22Rv1 (cell line): ENCODE measurements around the gene MTA3.
"Not testable (repeated sequence)": the region's sequence is repeated elsewhere in the genome, so short reads cannot be mapped to it uniquely, and the experiment has no call there.

Experiments used
- H3K27ac ChIP-seq: fragments of 450-650 bp; 2 replicates; pipeline ENCODE4 v1.5.1; 2017
- ZFX ChIP-seq: fragments of 450-650 bp; IDR thresholded peaks from 2 replicates; pipeline ENCODE4 v1.6.1; 2017; ENCODE audit warnings: antibody characterized with exemption, borderline replicate concordance
- TF ChIP-seq, protein P1 (sequence below): fragments of 450-650 bp; IDR thresholded peaks from 2 replicates; pipeline ENCODE4 v1.5.1; 2017; ENCODE audit warnings: mild to moderate bottlenecking

The MTA3 gene

GRCh38 chr2:42624047-42624446 lies 55.6 kb downstream of the MTA3 start:
- TF ChIP-seq, protein P1, sequence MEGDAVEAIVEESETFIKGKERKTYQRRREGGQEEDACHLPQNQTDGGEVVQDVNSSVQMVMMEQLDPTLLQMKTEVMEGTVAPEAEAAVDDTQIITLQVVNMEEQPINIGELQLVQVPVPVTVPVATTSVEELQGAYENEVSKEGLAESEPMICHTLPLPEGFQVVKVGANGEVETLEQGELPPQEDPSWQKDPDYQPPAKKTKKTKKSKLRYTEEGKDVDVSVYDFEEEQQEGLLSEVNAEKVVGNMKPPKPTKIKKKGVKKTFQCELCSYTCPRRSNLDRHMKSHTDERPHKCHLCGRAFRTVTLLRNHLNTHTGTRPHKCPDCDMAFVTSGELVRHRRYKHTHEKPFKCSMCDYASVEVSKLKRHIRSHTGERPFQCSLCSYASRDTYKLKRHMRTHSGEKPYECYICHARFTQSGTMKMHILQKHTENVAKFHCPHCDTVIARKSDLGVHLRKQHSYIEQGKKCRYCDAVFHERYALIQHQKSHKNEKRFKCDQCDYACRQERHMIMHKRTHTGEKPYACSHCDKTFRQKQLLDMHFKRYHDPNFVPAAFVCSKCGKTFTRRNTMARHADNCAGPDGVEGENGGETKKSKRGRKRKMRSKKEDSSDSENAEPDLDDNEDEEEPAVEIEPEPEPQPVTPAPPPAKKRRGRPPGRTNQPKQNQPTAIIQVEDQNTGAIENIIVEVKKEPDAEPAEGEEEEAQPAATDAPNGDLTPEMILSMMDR: no peak
- no peak for TF ChIP-seq ZFX
- H3K27ac ChIP-seq: no peak overlapping the region

DNA sequence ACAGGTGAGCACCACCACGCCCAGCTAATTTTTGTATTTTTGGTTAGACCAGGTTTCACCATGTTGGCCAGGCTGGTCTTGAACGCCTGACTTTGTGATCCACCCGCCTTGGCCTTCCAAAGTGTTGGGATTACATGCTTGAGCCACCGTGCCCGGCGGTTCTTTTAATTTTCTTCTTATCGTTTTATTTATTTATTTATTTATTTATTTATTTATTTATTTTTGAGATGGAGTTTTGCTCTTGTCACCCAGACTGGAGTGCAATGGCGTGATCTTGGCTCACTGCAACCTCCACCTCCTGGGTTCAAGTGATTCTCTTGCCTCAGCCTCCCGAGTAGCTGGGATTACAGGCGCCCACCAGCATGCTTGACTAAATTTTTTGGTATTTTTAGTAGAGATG lies 59.6 kb downstream of the MTA3 start:
- not testable (repeated sequence) for H3K27ac ChIP-seq

DNA sequence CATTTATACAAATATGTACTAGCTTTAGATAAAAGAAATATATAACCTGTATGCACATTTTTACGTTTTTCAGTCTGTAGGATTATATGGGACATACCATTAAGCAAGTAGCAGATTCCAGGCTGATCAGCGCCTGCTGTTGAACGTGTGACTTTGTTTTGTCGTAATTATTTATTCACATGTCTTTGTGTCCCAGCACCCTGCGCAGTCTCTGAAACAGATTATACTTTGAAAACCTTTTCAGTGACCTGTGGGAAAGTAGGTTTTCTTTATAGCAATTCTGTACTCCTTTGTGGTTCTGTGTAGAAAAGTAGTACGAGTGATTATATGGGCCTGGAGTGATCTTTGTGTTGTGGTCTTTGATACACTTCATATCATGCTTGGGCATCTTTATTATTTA lies 68.5 kb downstream of the MTA3 start:
- TF ChIP-seq, protein P1: no peak
- TF ChIP-seq ZFX: no peak
- H3K27ac ChIP-seq: no peak overlapping the region

- no peak overlapping the region for H3K27ac ChIP-seq
- no peak for TF ChIP-seq ZFX
- TF ChIP-seq, protein P1: no peak
Observed at GRCh38 chr2:42638080-42638784, 69.8 kb downstream of the MTA3 start.

DNA sequence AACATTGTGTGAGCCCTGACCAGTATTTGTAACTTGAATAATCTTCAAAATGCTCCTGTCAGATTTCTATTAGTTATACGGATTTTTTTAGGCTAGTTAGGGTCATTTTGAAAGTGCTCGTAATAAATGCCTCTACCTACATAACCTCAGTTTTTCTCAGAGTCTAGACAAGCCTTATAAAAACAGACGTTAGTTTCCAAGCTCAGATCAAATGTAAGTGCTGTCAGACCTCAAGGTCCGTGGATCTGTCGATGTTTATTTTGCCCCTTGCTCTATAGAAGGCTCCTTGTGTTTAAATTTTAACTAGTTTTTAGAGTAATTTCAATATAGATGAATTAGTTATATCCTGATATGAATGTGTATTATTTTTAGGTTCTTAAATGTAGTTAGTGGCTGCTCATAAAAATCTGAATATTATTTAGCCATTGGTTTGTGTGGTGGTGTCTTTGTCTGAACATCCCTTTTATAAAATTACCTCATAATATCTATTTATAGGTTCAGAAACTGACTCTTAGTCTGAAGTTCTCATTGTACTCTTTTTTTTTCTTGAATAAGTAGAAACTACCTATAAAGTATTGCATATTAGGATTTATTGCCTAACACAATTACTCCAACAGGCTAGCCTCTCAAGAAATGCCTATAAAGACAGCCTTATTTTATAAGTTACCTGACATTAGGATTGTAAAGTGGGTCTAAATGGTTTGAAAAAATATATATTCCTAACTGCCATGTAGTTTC lies 71.1 kb downstream of the MTA3 start:
- no peak for TF ChIP-seq ZFX
- TF ChIP-seq, protein P1: no peak
- no peak overlapping the region for H3K27ac ChIP-seq

GRCh38 chr2:42640261-42640660 lies 71.8 kb downstream of the MTA3 start:
- TF ChIP-seq ZFX: no peak
- TF ChIP-seq, protein P1: no peak
- H3K27ac ChIP-seq: no peak overlapping the region

GRCh38 chr2:42642371-42642770 lies 73.9 kb downstream of the MTA3 start:
- H3K27ac ChIP-seq: not testable (repeated sequence)

DNA sequence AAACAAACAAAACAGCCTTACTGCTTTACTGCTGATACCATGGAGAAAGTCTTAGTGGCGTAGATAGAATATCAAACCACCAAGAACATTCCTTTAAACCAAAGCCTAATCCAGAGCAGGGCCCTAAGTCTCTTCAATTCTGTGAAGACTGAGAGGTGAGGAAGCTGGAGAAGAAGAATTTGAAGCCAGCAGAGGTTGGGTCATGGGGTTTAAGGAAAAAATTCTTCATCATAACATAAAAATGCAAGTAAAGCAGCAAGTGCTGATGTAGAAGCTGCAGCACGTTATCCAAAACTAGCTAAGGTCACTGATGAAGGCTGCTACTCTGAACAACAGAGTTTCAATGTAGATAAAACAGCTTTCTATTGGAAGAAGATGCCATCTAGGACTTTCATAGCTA lies 77.1 kb downstream of the MTA3 start:
- TF ChIP-seq ZFX: no peak
- TF ChIP-seq, protein P1: no peak
- no peak overlapping the region for H3K27ac ChIP-seq
